Stimulated activated CD8-positive, alpha-beta memory T cell treated with anti-CD3 and anti-CD28 coated beads, Interleukin-12 subunit alpha, Interleukin-12 subunit beta, amount 100 ng/mL, for 1 hour (primary cell): ENCODE data around the gene PADI3.

ENCODE experiments used
- DNase-seq: peaks from one replicate; pipeline ENCODE4 v3.0.0-alpha.2; 2020; ENCODE audit warnings: low read depth

Gene PADI3

GRCh38 chr1:17248781-17249180 lies at the start of gene PADI3:
TSS of gene PADI3 (plus strand) at chr1:17249098. CDS start at chr1:17249138, 40 bp downstream.
- no peak for DNase-seq

GRCh38 chr1:17199267-17200044 lies 49.4 kb upstream of the PADI3 start:
- DNase-seq: no peak

- no peak for DNase-seq
Observed at GRCh38 chr1:17200246-17200645, 48.7 kb upstream of the PADI3 start.

GRCh38 chr1:17200756-17201155 lies 48.1 kb upstream of the PADI3 start:
- no peak for DNase-seq

- DNase-seq: no peak
Observed at GRCh38 chr1:17201201-17202021, 47.5 kb upstream of the PADI3 start.

GRCh38 chr1:17204546-17205440 lies 44.1 kb upstream of the PADI3 start, which contains the start of gene PADI1:
TSS of gene PADI1 (plus strand) at chr1:17205128. CDS start at chr1:17205218, 90 bp downstream.
- DNase-seq: no peak

GRCh38 chr1:17205652-17206051 lies 43.2 kb upstream of the PADI3 start:
- no peak for DNase-seq

GRCh38 chr1:17206196-17206595 lies 42.7 kb upstream of the PADI3 start:
- DNase-seq: no peak

GRCh38 chr1:17207046-17207445 lies 41.9 kb upstream of the PADI3 start:
- DNase-seq: no peak

- DNase-seq: no peak
Observed at GRCh38 chr1:17207540-17207939, 41.4 kb upstream of the PADI3 start.

- DNase-seq: peak; percentile 10
Observed at GRCh38 chr1:17207966-17208418, 40.9 kb upstream of the PADI3 start.

GRCh38 chr1:17208546-17208945 lies 40.4 kb upstream of the PADI3 start:
- DNase-seq: no peak

- DNase-seq: no peak
Observed at GRCh38 chr1:17209430-17209829, 39.5 kb upstream of the PADI3 start.

- no peak for DNase-seq
Observed at GRCh38 chr1:17210176-17210575, 38.7 kb upstream of the PADI3 start.

GRCh38 chr1:17211377-17211776 lies 37.5 kb upstream of the PADI3 start:
- no peak for DNase-seq

- DNase-seq: no peak
Observed at GRCh38 chr1:17212009-17212408, 36.9 kb upstream of the PADI3 start.

- peak; percentile 39 for DNase-seq
Observed at GRCh38 chr1:17212487-17213121, 36.3 kb upstream of the PADI3 start.

GRCh38 chr1:17213148-17213781 lies 35.6 kb upstream of the PADI3 start:
- DNase-seq: no peak

- no peak for DNase-seq
Observed at GRCh38 chr1:17213782-17214148, 35.1 kb upstream of the PADI3 start.

- DNase-seq: no peak
Observed at GRCh38 chr1:17214876-17215544, 33.9 kb upstream of the PADI3 start.

- no peak for DNase-seq
Observed at GRCh38 chr1:17215545-17215890, 33.4 kb upstream of the PADI3 start.
